Testis (tissue), 3 donors: ENCODE data around the gene P2RX5. TPM values are rescaled to one million over a fixed set of nuclear protein-coding genes. Genes with fewer than 3 reads are reported as not detected.
A peak's percentile ranks its signal among the peaks of the same experiment; 100 is the strongest.

Source experiments
- DNase-seq: peaks from one replicate; pipeline ENCODE4 v3.0.0-alpha.2; 2019
- H3K27ac ChIP-seq, 2 donors: fragments of 200-600 bp; sonication (generic); one replicate each; pipeline ENCODE4 v1.5.1; 2019
- H3K27me3 ChIP-seq: fragments of 200-600 bp; sonication (generic); one replicate; pipeline ENCODE4 v1.5.1; 2019
- H3K36me3 ChIP-seq: fragments of 200-600 bp; sonication (generic); one replicate; pipeline ENCODE4 v1.5.1; 2017; ENCODE audit warnings: low read depth; ENCODE audit errors: missing control alignments
- H3K4me1 ChIP-seq: fragments of 200-600 bp; sonication (generic); one replicate; pipeline ENCODE4 v1.5.1; 2019
- H3K4me3 ChIP-seq, 2 donors: fragments of 200-600 bp; sonication (generic); one replicate each; pipeline ENCODE4 v1.5.1; 2017 to 2019
- H3K9me3 ChIP-seq: fragments of 200-600 bp; sonication (generic); one replicate; pipeline ENCODE4 v1.5.1; 2017
- CTCF ChIP-seq, 3 experiments: fragments of 450-650 bp in 2 of 3; fragments of 200-600 bp in 1 of 3; sonication (generic) in 1 of 3; IDR thresholded peaks; one replicate each; pipeline ENCODE4 v1.5.1; 2016 to 2019; ENCODE audit warnings: antibody characterized with exemption in 3 of 3, mild to moderate bottlenecking in 2 of 3, moderate library complexity in 1 of 3
- POLR2A ChIP-seq: fragments of 450-650 bp; IDR thresholded peaks from one replicate; pipeline ENCODE4 v1.6.1; 2017; ENCODE audit warnings: antibody characterized with exemption, mild to moderate bottlenecking, moderate library complexity
- WGBS, 2 donors: methylation state at CpG; one replicate each; pipeline ENCODE4 v1.1.5; 2018; 5-methylcytosine and 5-hydroxymethylcytosine counted together
- intact Hi-C: fragments of 100-400 bp; cut with DNase I; formaldehyde crosslinking; loops from one replicate; pipeline ENCODE4 v1.15.1; 2023; ENCODE audit warnings: low total_unique reads
- polyA plus RNA-seq: library from polyadenylated mRNA; stranded (reverse); fragments of 350-450 nt; fragmentation: Illumina TruSeq; extraction: RNeasy Lipid Tissue Mini Kit (QIAGEN cat#74804); gene quantifications from one replicate; pipeline ENCODE4 v1.2.3, GENCODE V29; 2014; ENCODE audit warnings: low read depth, low replicate concordance; ENCODE audit not compliant: insufficient read depth
- total RNA-seq, 2 donors: library from RNA; depleted of rRNA; stranded (reverse); fragments of >200 nt; gene quantifications; one replicate each; pipeline ENCODE4 v1.2.3, GENCODE V29; 2016

The P2RX5 gene
- total and polyA plus RNA-seq, 3 donors from 2014 or later: 2.0 to 3.7 (median 3.0) TPM

- H3K27ac ChIP-seq: no peak overlapping the region
- H3K4me3 ChIP-seq: peak overlapping the region; percentile 20 to 34
- intact Hi-C loops: no loop called here
- peaks cover 12% of the 10 kb centered on the region for H3K4me1 ChIP-seq
- no peaks in the 10 kb centered on the region for H3K27me3 ChIP-seq
- no peak for DNase-seq
- H3K36me3 ChIP-seq: no peaks in the 10 kb centered on the region
- TF ChIP-seq CTCF (IDR thresholded peaks at IDR 0.05) (no peak), POLR2A (no peak)
- 5 to 8% methylated on average over 7 to 16 of the region's 17 CpGs for WGBS, 2 donors
- H3K9me3 ChIP-seq: no peaks in the 10 kb centered on the region
These were observed 729 bp downstream of the P2RX5 start for GRCh38 chr17:3695129-3695722.

GRCh38 chr17:3693829-3694231 lies 2.1 kb downstream of the P2RX5 start:
- 61 to 73% methylated on average over 9 of the region's 9 CpGs for WGBS, 2 donors
- intact Hi-C loops: no loop called here
- TF ChIP-seq CTCF (IDR thresholded peaks at IDR 0.05) (no peak), POLR2A (no peak)
- Histone ChIP-seq H3K27ac (no peak overlapping the region), H3K27me3 (no peaks in the 10 kb centered on the region), H3K36me3 (no peaks in the 10 kb centered on the region), H3K4me1 (peaks cover 12% of the 10 kb centered on the region), H3K9me3 (no peaks in the 10 kb centered on the region), H3K4me3 (no peak overlapping the region)
- no peak for DNase-seq

GRCh38 chr17:3693141-3693540 lies 2.8 kb downstream of the P2RX5 start:
- intact Hi-C loops: no loop called here
- H3K27ac ChIP-seq: no peak overlapping the region
- 78% methylated on average over 4 of the region's 4 CpGs for WGBS, 2 donors
- H3K4me3 ChIP-seq: no peak overlapping the region
- H3K27me3 ChIP-seq: no peaks in the 10 kb centered on the region
- no peaks in the 10 kb centered on the region for H3K9me3 ChIP-seq
- TF ChIP-seq POLR2A (no peak), CTCF (IDR thresholded peaks at IDR 0.05) (no peak)
- no peak for DNase-seq
- no peaks in the 10 kb centered on the region for H3K36me3 ChIP-seq
- H3K4me1 ChIP-seq: peaks cover 12% of the 10 kb centered on the region

- no peak overlapping the region for H3K4me3 ChIP-seq
- no peaks in the 10 kb centered on the region for H3K36me3 ChIP-seq
- H3K27ac ChIP-seq: no peak overlapping the region
- H3K9me3 ChIP-seq: no peaks in the 10 kb centered on the region
- H3K4me1 ChIP-seq: peaks cover 12% of the 10 kb centered on the region
- intact Hi-C loops: no loop called here
- 84 to 88% methylated on average over 9 of the region's 9 CpGs for WGBS, 2 donors
- TF ChIP-seq POLR2A (no peak), CTCF (IDR thresholded peaks at IDR 0.05) (no peak)
- no peaks in the 10 kb centered on the region for H3K27me3 ChIP-seq
- DNase-seq: no peak
These were observed 3.6 kb downstream of the P2RX5 start for GRCh38 chr17:3692346-3692745.

- Histone ChIP-seq H3K27ac (no peak overlapping the region), H3K27me3 (no peaks in the 10 kb centered on the region), H3K4me3 (no peak overlapping the region), H3K4me1 (peaks cover 12% of the 10 kb centered on the region), H3K9me3 (no peaks in the 10 kb centered on the region), H3K36me3 (no peaks in the 10 kb centered on the region)
- 77 to 80% methylated on average over 9 to 16 of the region's 16 CpGs for WGBS, 2 donors
- intact Hi-C loops: no loop called here
- DNase-seq: no peak
- TF ChIP-seq CTCF (IDR thresholded peaks at IDR 0.05) (no peak), POLR2A (no peak)
These were observed 4.3 kb downstream of the P2RX5 start for GRCh38 chr17:3691617-3692067.
